ENCODE measurements around the gene KLHL11. TPM values are rescaled to one million over a fixed set of nuclear protein-coding genes. Genes with fewer than 3 reads are reported as not detected.
"Not testable (repeated sequence)": the region's sequence is repeated elsewhere in the genome, so short reads cannot be mapped to it uniquely, and the experiment has no call there.

KLHL11 gene
- polyA plus RNA-seq, 2 donors = 0.59 to 0.74 TPM

DNA sequence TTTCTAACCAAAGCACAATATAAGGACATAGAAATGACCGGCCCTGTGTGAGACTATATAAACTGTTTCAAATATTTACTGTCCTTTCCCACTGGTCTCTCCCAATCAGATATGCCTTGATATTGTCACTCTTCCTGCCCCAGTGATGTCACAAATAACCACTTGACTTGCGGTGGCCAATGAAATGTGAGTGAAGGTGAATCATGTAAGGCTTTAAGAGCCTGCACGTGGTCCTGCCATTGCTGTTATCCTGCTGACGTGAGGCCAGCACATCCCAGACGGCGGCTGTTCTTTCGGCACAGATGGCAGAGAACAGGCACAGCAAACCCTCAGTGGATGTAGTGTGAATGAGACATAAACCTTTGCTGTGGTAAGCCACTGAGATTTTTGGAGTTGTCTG lies 5.4 kb upstream of the KLHL11 start:
- H3K27ac ChIP-seq (ENCODE audit: low read depth in 2 of 2, low read length in 1 of 2) = no peak overlapping the region
- 84 to 90% methylated on average over 7 of the region's 7 CpGs for WGBS, 2 donors
- H3K9me3 ChIP-seq (ENCODE audit: control insufficient read depth in 2 of 2, insufficient read depth in 1 of 2, low read depth in 1 of 2, low read length in 1 of 2) = no peaks in the 10 kb centered on the region
- H3K36me3 ChIP-seq (ENCODE audit: control insufficient read depth in 2 of 2, insufficient read depth in 2 of 2, low read length in 1 of 2) = peaks cover 6 to 28% of the 10 kb centered on the region in 2 donors
- no peaks in the 10 kb centered on the region for H3K4me1 ChIP-seq (ENCODE audit: control insufficient read depth in 2 of 2, insufficient read depth in 2 of 2, low read length in 1 of 2)
- no peaks in the 10 kb centered on the region for H3K27me3 ChIP-seq (ENCODE audit: control insufficient read depth in 1 of 2, insufficient read depth in 2 of 2, low read length in 2 of 2)
- no peak overlapping the region for H3K4me3 ChIP-seq (ENCODE audit: low read depth in 1 of 2, low read length in 2 of 2)

DNA sequence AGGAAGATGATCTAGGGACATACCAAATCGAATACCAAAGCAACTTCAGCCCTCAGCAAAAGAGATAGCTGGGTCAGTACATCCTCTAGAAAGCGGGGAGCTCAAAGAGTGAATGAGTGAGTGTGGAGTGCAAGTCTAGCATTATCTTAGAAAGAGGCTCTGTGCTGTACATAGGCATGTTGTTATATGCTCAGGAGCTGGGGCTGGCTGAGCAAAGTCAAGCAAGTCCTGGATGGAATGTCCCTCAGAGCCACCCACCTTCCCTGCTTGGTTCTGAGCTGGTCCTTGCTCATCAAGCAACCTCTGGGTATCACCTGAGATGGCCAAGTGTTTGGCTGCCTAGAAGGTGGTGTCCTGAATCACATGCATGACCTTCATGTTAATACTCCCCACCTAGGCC lies 4.9 kb upstream of the KLHL11 start:
- H3K9me3 ChIP-seq (ENCODE audit: control insufficient read depth in 2 of 2, insufficient read depth in 1 of 2, low read depth in 1 of 2, low read length in 1 of 2) = no peaks in the 10 kb centered on the region
- H3K27ac ChIP-seq (ENCODE audit: low read depth in 2 of 2, low read length in 1 of 2) = peak overlapping the region in 1 of 2 donors; percentile 68
- no peak overlapping the region for H3K4me3 ChIP-seq (ENCODE audit: low read depth in 1 of 2, low read length in 2 of 2)
- H3K36me3 ChIP-seq (ENCODE audit: control insufficient read depth in 2 of 2, insufficient read depth in 2 of 2, low read length in 1 of 2) = peaks cover 6 to 28% of the 10 kb centered on the region in 2 donors
- WGBS, 2 donors = 90 to 94% methylated on average over 2 of the region's 2 CpGs
- no peaks in the 10 kb centered on the region for H3K27me3 ChIP-seq (ENCODE audit: control insufficient read depth in 1 of 2, insufficient read depth in 2 of 2, low read length in 2 of 2)
- H3K4me1 ChIP-seq (ENCODE audit: control insufficient read depth in 2 of 2, insufficient read depth in 2 of 2, low read length in 1 of 2) = no peaks in the 10 kb centered on the region

DNA sequence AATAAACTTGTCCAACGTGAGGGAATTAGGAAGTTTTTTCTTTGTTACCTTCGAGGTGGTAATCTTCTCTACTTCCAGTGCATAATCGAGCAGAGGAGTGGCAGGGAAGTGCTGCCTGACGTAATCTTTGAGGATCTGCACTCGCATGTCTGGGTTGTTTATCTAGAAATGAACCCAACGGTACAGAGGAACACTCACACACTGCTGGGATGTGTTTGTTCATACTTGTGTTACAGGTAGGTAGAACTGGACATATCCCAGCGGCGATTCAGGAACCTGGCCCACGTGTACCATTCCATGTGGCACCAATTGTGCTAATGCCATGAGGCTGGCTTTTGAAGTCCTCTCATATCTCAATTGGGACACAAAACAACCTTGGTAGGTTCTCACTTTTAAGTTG lies 4.2 kb upstream of the KLHL11 start:
- Histone ChIP-seq H3K4me1 (ENCODE audit: control insufficient read depth in 2 of 2, insufficient read depth in 2 of 2, low read length in 1 of 2) (no peaks in the 10 kb centered on the region), H3K27ac (ENCODE audit: low read depth in 2 of 2, low read length in 1 of 2) (peak overlapping the region in 1 of 2 donors; percentile 68), H3K36me3 (ENCODE audit: control insufficient read depth in 2 of 2, insufficient read depth in 2 of 2, low read length in 1 of 2) (peaks cover 6 to 28% of the 10 kb centered on the region in 2 donors), H3K27me3 (ENCODE audit: control insufficient read depth in 1 of 2, insufficient read depth in 2 of 2, low read length in 2 of 2) (no peaks in the 10 kb centered on the region), H3K9me3 (ENCODE audit: control insufficient read depth in 2 of 2, insufficient read depth in 1 of 2, low read depth in 1 of 2, low read length in 1 of 2) (no peaks in the 10 kb centered on the region), H3K4me3 (ENCODE audit: low read depth in 1 of 2, low read length in 2 of 2) (no peak overlapping the region)
- WGBS, 2 donors = 44 to 56% methylated on average over 9 of the region's 9 CpGs

DNA sequence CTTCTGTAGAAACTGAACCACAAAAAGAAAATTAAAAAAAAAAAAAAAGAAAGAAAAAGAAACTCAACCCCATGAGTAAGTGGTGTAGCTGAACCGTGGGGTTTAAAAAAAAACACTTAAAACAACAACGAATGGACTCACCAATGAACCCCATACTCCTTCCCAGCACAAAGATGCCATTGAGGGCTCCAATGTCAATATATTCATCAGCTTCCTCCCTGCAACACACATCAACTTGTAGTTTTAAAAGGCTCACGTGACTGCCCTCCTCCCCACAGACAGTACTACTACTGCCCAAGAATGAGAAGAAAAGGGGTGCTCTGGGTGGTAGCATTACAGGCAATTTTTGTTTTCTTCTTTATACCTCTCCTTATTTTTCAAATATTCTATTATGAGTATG lies 3.3 kb upstream of the KLHL11 start:
- Histone ChIP-seq H3K36me3 (ENCODE audit: control insufficient read depth in 2 of 2, insufficient read depth in 2 of 2, low read length in 1 of 2) (peaks cover 4 to 25% of the 10 kb centered on the region in 2 donors), H3K9me3 (ENCODE audit: control insufficient read depth in 2 of 2, insufficient read depth in 1 of 2, low read depth in 1 of 2, low read length in 1 of 2) (no peaks in the 10 kb centered on the region), H3K4me1 (ENCODE audit: control insufficient read depth in 2 of 2, insufficient read depth in 2 of 2, low read length in 1 of 2) (peaks cover 0 to under 1% of the 10 kb centered on the region in 2 donors), H3K4me3 (ENCODE audit: low read depth in 1 of 2, low read length in 2 of 2) (no peak overlapping the region), H3K27ac (ENCODE audit: low read depth in 2 of 2, low read length in 1 of 2) (no peak overlapping the region), H3K27me3 (ENCODE audit: control insufficient read depth in 1 of 2, insufficient read depth in 2 of 2, low read length in 2 of 2) (no peaks in the 10 kb centered on the region)
- WGBS, 2 donors = 72 to 74% methylated on average over 3 of the region's 3 CpGs

DNA sequence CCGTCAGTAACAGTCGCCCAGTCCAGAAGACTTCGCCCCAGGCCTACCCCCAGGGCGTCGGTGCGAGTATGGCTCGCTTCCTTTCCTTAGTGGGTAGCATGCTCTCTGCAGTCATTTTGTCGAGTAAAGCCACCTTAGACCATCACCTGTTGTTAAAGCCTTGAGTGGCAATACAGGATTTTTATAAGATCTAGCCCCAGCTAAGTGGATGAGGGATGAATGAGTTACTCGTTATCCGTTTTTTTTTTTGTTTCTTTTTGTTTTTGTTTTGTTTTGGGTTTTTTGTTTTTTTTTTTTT lies 322 bp upstream of the KLHL11 start:
- no peaks in the 10 kb centered on the region for H3K9me3 ChIP-seq (ENCODE audit: control insufficient read depth in 2 of 2, insufficient read depth in 1 of 2, low read depth in 1 of 2, low read length in 1 of 2)
- no peaks in the 10 kb centered on the region for H3K27me3 ChIP-seq (ENCODE audit: control insufficient read depth in 1 of 2, insufficient read depth in 2 of 2, low read length in 2 of 2)
- peaks cover 0 to 5% of the 10 kb centered on the region in 2 donors for H3K36me3 ChIP-seq (ENCODE audit: control insufficient read depth in 2 of 2, insufficient read depth in 2 of 2, low read length in 1 of 2)
- peak overlapping the region; percentile 77 to 78 for H3K4me3 ChIP-seq (ENCODE audit: low read depth in 1 of 2, low read length in 2 of 2)
- H3K4me1 ChIP-seq (ENCODE audit: control insufficient read depth in 2 of 2, insufficient read depth in 2 of 2, low read length in 1 of 2) = peaks cover 0 to 7% of the 10 kb centered on the region in 2 donors
- peak overlapping the region; percentile 81 to 95 for H3K27ac ChIP-seq (ENCODE audit: low read depth in 2 of 2, low read length in 1 of 2)
- 1% methylated on average over 10 of the region's 10 CpGs for WGBS, 2 donors

DNA sequence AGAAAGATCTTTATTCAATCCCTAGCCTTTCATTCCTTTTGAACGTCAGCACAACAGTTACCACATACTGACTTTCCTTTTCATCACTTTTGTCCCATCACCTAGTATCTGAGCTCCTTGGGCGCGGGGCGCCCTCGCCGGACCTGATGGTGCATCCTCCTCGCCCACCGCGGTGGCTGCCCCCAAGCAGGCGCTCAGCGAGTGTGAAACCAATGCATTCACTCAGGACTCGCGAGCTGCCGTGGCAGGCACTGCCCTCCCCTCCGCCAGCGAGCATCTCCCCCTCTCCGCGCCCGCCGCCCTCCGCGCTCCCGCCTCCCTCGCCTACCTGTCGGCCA lies 756 bp downstream of the KLHL11 start:
- H3K9me3 ChIP-seq (ENCODE audit: control insufficient read depth in 2 of 2, insufficient read depth in 1 of 2, low read depth in 1 of 2, low read length in 1 of 2) = no peaks in the 10 kb centered on the region
- WGBS, 2 donors = 0 to 1% methylated on average over 20 to 25 of the region's 25 CpGs
- peaks cover 0 to 7% of the 10 kb centered on the region in 2 donors for H3K4me1 ChIP-seq (ENCODE audit: control insufficient read depth in 2 of 2, insufficient read depth in 2 of 2, low read length in 1 of 2)
- no peaks in the 10 kb centered on the region for H3K27me3 ChIP-seq (ENCODE audit: control insufficient read depth in 1 of 2, insufficient read depth in 2 of 2, low read length in 2 of 2)
- peak overlapping the region; percentile 77 to 78 for H3K4me3 ChIP-seq (ENCODE audit: low read depth in 1 of 2, low read length in 2 of 2)
- H3K27ac ChIP-seq (ENCODE audit: low read depth in 2 of 2, low read length in 1 of 2) = peak overlapping the region; percentile 82 to 95
- H3K36me3 ChIP-seq (ENCODE audit: control insufficient read depth in 2 of 2, insufficient read depth in 2 of 2, low read length in 1 of 2) = no peaks in the 10 kb centered on the region

DNA sequence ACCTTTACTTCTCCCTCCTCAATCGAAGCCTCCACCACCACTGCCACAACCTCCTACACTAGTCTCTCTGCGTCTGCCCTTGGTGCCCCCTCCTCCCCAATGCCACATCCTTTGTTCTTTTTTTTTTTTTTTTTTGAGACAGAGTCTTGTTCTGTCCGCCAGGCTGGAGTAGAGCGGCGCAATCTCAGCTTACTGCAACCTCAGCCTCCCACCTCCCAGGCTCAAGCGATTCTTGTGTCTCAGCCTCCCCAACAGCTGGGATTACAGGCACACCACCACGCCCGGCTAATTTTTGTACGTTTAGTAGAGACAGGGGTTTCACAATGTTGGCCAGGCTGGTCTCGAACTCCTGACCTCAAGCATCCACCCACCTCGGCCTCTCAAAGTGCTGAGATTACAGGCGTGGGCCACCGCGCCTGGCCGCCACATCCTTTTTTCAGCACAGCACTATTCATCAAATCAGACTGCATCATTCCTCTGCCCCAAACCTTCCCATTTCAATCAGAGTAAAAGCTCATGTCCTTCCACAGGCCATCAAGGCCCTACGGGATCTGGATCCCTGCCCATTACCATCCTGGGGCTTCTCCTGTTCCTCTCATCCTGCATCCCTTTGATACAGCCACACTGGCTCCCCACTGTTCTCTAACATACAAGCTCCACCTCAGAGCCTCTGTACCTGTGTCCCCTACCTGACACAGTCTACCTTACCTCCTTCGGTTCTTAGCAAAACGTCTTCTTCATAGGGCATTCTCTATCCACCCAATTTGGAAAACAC lies 2.0 kb downstream of the KLHL11 start:
- H3K4me1 ChIP-seq (ENCODE audit: control insufficient read depth in 2 of 2, insufficient read depth in 2 of 2, low read length in 1 of 2) = peaks cover 0 to 7% of the 10 kb centered on the region in 2 donors
- H3K4me3 ChIP-seq (ENCODE audit: low read depth in 1 of 2, low read length in 2 of 2) = peak overlapping the region in 1 of 2 donors; percentile 77
- H3K36me3 ChIP-seq (ENCODE audit: control insufficient read depth in 2 of 2, insufficient read depth in 2 of 2, low read length in 1 of 2) = no peaks in the 10 kb centered on the region
- WGBS, 2 donors = 60 to 62% methylated on average over 18 of the region's 18 CpGs
- no peaks in the 10 kb centered on the region for H3K27me3 ChIP-seq (ENCODE audit: control insufficient read depth in 1 of 2, insufficient read depth in 2 of 2, low read length in 2 of 2)
- H3K27ac ChIP-seq (ENCODE audit: low read depth in 2 of 2, low read length in 1 of 2) = no peak overlapping the region
- no peaks in the 10 kb centered on the region for H3K9me3 ChIP-seq (ENCODE audit: control insufficient read depth in 2 of 2, insufficient read depth in 1 of 2, low read depth in 1 of 2, low read length in 1 of 2)

DNA sequence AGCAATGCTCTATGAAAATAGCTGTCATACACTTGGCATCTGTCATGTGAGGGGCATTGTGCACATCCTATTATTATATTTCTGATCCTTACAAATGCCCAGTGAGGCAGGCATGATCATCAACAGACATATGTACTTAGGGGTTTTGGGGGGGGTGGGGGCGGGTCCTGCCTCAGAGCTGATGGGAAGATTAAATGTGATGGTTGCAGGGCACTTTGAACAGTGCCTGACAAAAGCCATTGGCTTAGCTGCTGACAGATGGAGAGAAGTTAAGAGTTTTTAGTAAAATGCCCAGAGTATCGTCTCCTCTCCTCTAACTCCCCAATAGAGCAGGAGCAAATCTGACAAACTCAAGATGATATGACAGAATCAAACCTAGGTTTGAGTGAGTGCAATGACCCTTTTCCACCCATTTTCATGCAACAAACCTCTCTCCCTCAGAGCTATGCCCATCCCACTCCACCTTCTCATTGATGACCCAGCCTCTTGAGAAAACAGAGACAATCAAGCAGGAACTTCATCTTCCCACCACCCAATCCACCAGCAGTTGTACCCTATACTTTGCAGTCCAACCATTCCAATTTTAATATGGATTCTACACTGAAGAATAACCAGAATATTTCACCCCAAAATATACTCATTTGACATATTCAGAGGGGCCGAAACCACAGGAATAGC lies 4.8 kb downstream of the KLHL11 start:
- H3K4me3 ChIP-seq (ENCODE audit: low read depth in 1 of 2, low read length in 2 of 2) = no peak overlapping the region
- H3K4me1 ChIP-seq (ENCODE audit: control insufficient read depth in 2 of 2, insufficient read depth in 2 of 2, low read length in 1 of 2) = peaks cover 0 to 7% of the 10 kb centered on the region in 2 donors
- no peak overlapping the region for H3K27ac ChIP-seq (ENCODE audit: low read depth in 2 of 2, low read length in 1 of 2)
- 75 to 81% methylated on average over 3 of the region's 3 CpGs for WGBS, 2 donors
- H3K27me3 ChIP-seq (ENCODE audit: control insufficient read depth in 1 of 2, insufficient read depth in 2 of 2, low read length in 2 of 2) = no peaks in the 10 kb centered on the region
- H3K36me3 ChIP-seq (ENCODE audit: control insufficient read depth in 2 of 2, insufficient read depth in 2 of 2, low read length in 1 of 2) = no peaks in the 10 kb centered on the region
- no peaks in the 10 kb centered on the region for H3K9me3 ChIP-seq (ENCODE audit: control insufficient read depth in 2 of 2, insufficient read depth in 1 of 2, low read depth in 1 of 2, low read length in 1 of 2)

DNA sequence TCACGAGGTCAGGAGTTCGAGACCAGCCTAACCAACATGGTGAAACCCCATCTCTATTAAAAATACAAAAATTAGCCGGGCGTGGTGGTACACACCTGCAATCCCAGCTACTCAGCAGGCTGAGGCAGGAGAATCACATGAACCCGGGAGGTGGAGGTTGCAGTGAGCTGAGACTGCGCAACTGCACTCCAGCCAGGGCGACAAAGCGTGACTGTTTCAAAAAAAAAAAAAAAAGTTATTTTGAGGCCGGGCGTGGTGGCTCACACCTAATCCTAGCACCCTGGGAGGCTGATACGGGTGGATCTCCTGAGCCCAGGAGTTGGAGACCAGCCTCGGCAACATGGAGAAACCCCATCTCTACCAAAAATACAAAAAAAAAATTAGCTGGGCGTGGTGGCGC lies 13.8 kb downstream of the KLHL11 start:
- not testable (repeated sequence) for H3K27ac ChIP-seq (ENCODE audit: low read depth in 2 of 2, low read length in 1 of 2); H3K4me1 ChIP-seq (ENCODE audit: control insufficient read depth in 2 of 2, insufficient read depth in 2 of 2, low read length in 1 of 2); H3K4me3 ChIP-seq (ENCODE audit: low read depth in 1 of 2, low read length in 2 of 2); H3K27me3 ChIP-seq (ENCODE audit: control insufficient read depth in 1 of 2, insufficient read depth in 2 of 2, low read length in 2 of 2); H3K9me3 ChIP-seq (ENCODE audit: control insufficient read depth in 2 of 2, insufficient read depth in 1 of 2, low read depth in 1 of 2, low read length in 1 of 2)
- H3K36me3 ChIP-seq (ENCODE audit: control insufficient read depth in 2 of 2, insufficient read depth in 2 of 2, low read length in 1 of 2) = peaks cover 9 to 14% of the 10 kb centered on the region in 2 donors
- WGBS, 2 donors = 79 to 87% methylated on average over 14 of the region's 14 CpGs

Data from esophagus (tissue), 2 donors.